ENCODE measurements around the gene CCDC24. TPM values are rescaled to one million over a fixed set of nuclear protein-coding genes. Genes with fewer than 3 reads are reported as not detected.

CCDC24 gene
- 5.1 and 6.3 TPM in 2 replicates for total RNA-seq

GRCh38 chr1:43991476-43992231 is at the start of gene CCDC24:
CCDC24 (plus strand) TSS chr1:43991599; CDS start chr1:43991879, 280 bp downstream.

GRCh38 chr1:43946236-43947060 is 45.0 kb upstream of the CCDC24 start, which contains the start of gene IPO13:
IPO13 (plus strand) TSS chr1:43946950; CDS start chr1:43947601, 651 bp downstream.

DNA sequence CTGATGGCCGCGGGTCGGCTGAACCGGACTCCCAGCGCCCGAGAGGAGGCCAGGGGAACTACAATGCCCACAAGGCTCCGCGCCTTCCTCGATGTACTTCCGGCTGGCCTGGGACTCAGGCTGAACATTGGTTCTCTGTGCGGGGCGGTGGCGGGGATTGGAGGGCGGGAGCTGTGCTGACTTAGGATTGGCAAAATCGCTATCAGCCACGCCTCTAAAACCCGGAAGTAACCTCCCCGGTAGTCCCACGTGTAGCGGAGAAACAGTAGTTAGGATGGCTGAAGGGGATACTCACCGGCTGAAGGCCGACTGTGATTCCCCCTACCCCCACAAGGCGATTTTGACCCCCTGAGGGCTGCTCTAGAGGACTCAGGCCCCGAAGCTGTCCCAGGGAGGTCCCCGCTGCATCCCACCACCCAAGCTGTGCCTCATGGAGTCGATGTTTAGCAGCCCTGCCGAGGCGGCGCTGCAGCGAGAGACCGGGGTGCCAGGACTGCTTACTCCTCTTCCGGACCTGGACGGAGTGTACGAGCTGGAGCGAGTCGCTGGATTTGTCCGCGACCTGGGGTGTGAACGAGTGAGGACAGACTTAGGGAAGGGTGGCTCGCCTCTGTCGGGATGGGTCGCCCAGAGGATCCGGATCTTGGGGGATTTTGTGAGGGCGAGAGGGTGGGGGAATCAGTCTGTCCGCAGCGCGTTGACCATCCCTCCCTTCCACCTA is 21.5 kb upstream of the CCDC24 start, which contains the start of gene DPH2:
TSS of gene DPH2 (plus strand) at position 265 of the 721 bp plus-strand sequence. CDS start at position 431, 166 bp downstream.

DNA sequence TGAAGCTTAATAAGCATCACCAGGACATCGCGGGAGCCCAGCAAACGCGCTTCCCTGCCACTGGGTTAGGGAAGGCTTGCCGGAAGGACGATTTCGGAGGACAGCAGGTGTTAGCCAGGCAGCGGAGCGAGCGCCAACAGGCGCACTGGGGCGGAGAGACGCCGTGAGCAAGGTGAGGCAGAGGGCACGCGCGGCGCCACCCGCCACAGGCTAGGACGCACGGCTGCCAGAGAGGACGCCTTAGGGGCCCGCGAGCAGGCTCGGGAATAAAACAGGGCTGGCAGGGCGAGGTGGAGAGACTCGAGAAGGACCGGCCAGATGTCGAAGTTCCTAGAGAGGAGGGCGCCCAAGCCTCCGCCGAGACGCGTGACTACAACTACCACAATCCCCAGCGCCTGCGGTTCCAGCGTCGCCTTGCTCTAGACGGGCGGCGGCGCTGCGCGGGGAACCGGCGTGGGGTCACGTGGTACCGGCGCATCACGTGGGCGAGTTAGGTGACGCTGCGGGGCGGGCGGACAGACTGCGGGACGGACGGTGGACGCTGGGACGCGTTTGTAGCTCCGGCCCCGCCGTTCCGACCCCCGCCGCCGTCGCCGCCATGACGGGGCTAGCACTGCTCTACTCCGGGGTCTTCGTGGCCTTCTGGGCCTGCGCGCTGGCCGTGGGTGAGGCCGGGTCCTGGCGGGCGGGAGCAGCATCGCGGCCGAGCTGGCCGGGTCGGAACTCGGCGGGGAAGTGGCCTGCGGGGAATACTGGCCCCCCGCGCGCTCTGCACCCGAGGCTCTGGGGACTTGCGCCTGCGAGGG is 16.8 kb upstream of the CCDC24 start, which contains the start of gene ATP6V0B:
TSS of gene ATP6V0B (plus strand) at position 518 of the 806 bp plus-strand sequence. CDS start at position 599, 81 bp downstream.

DNA sequence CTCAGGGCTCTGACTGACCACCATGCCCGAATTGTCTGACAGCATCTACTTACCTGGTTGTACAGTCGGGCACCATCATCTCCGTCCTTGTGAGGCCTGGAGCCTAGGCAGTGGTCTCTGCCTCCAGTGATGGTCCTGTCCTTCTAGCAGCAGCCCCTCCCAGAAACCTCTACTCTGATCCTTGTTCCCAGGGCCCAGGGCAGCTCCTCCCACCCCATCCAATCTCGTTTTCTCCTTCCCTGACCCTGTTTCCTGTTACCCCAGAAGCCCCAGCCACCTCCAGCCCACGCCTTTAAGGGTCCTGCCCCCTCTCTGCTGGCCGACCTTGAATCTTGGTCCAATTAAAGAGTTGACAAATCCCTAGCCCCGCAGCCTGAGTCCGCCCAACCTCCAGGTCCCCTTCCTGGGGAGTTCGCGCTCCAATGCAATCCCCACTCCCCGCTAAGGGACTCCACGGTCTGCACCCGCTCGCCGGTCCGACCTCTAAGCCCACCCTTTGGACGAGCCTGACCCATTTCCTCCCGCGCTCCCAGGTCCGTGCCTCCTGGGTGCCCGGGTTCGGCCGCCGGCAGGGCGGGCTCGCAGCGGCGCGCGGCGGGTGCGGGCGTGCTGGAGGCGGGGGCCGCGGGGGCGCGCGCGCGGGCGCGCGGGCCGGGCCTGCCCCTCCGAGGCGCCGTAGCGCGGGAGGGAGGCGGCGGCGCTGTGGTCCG is 12.7 kb upstream of the CCDC24 start, which contains the start of gene B4GALT2:
TSS of gene B4GALT2 (plus strand) at position 660 of the 710 bp plus-strand sequence. CDS start 1,951 bp downstream, outside the sequence.

DNA sequence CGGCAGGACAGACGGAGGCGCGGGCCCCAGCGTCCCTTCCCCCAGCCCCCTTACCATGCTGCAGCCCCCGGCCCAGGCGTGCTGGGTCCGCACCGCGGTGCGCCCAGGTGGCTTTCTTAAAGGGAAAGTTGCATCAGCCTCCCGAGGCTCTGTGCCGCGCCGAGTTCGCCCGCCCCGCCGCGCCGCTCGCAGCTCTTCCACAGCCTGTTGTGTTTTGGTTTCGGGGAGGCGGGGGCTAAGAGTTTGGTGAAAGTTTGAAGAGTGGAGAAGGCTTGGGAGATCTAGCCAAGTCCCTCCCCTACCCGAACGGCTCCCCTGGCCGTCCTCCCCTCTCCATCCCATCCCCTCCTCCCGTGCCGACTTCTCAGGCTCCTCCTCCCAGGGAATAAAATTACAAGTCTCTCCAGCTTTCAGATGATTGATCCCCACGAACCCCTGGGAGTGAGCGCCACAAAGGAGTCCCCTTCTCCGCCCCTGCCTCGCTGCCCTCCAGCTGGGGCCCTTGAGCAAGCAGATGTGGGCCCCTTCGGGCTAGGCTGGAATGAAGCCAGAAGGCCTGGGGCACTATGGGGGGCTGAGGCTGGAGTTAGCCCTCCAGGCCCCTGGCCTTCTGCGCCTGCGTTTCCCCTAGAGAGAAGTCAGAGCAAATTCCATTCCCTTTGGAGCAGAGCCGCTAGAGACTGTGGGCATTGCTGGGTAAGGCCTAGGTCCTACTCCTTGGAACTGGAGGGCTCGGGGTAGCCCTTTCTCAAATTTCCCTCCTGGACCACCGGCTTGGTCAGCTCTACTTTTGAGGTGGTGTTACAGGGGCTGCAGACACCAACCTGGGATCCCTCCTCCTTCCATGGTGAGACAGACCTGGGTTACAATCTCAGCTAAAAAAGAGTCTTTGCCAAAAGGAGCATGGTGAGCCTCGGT is 40.1 kb downstream of the CCDC24 start, which contains the start of gene SLC6A9:
TSS of gene SLC6A9 (minus strand) at position 211 of the 918 bp plus-strand sequence. CDS start 7,185 bp downstream, outside the sequence.

Other genes starting within 250 kb of the CCDC24 start
- gene ARTN, start 57.8 kb upstream of the CCDC24 start, total RNA-seq: 0.07 and 0.63 TPM in 2 replicates
- gene IPO13, start 44.6 kb upstream of the CCDC24 start, total RNA-seq: 24.6 and 30.7 TPM in 2 replicates
- gene DPH2, start 21.6 kb upstream of the CCDC24 start, total RNA-seq: 12.3 and 22.8 TPM in 2 replicates
- 107 and 134 TPM in 2 replicates for gene ATP6V0B, start 16.6 kb upstream of the CCDC24 start, total RNA-seq
- gene B4GALT2, start 12.4 kb upstream of the CCDC24 start, total RNA-seq: 116 and 142 TPM in 2 replicates
- gene SLC6A9, start 39.9 kb downstream of the CCDC24 start, total RNA-seq: 15.1 and 16.2 TPM in 2 replicates
- 0.13 TPM in 2 replicates for gene KLF17, start 127.2 kb downstream of the CCDC24 start, total RNA-seq
- gene KLF18, start 150.0 kb downstream of the CCDC24 start, total RNA-seq: not detected in 2 replicates
- 13.7 and 19.8 TPM in 2 replicates for gene DMAP1, start 221.9 kb downstream of the CCDC24 start, total RNA-seq